ENCODE data around the gene WDFY4. TPM values are rescaled to one million over a fixed set of nuclear protein-coding genes. Genes with fewer than 3 reads are reported as not detected.

The WDFY4 gene
- total and polyA plus RNA-seq, 2 donors (not counting 3 experiments of a cell fraction or from before 2014, with no cell fraction given) = 10.1 to 10.2 TPM

- intact Hi-C loops (cut with micrococcal nuclease) (loop anchor here (5.0 to 10.0 kb wide), 3 partner anchors 247 to 581 kb away; partner anchors contain the start of gene ARHGAP22), dilution Hi-C loops (cut with MboI; ENCODE audit: extremely low pct_ligation_motif_present, low sequenced_read_pairs) (no loop called here)
- Histone ChIP-seq H3K4me3 (replicated peaks in 1 of 3; ENCODE audit: insufficient read depth in 1 of 3, low read depth in 1 of 3, low read length in 3 of 3) (no peak overlapping the region), H3K4me1 (ENCODE audit: control insufficient read depth, extremely low read depth, insufficient read depth, low read length) (peaks cover 32% of the 10 kb centered on the region), H2AFZ (ENCODE audit: low read depth, low read length) (peak overlapping the region; percentile 12), H3K9me1 (replicated peaks; ENCODE audit: control insufficient read depth, extremely low read depth, insufficient read depth, low read length) (no peaks in the 10 kb centered on the region), H3K9me3 (replicated peaks; ENCODE audit: control insufficient read depth, insufficient read depth, low read length) (no peaks in the 10 kb centered on the region), H4K20me1 (replicated peaks; ENCODE audit: control insufficient read depth, extremely low read depth, insufficient read depth, low read length) (no peaks in the 10 kb centered on the region), H3K9ac (replicated peaks; ENCODE audit: extremely low read depth, insufficient read depth, low read length) (no peak overlapping the region), H3K27ac (ENCODE audit: insufficient read depth, low read depth, low read length) (peak overlapping the region; percentile 74), H3K79me2 (ENCODE audit: control insufficient read depth, insufficient read depth, low read length) (no peaks in the 10 kb centered on the region), H3K4me2 (ENCODE audit: insufficient read depth, low read length) (peak overlapping the region; percentile 54), H3K27me3 (ENCODE audit: control insufficient read depth in 2 of 2, insufficient read depth in 2 of 2, low read length in 2 of 2) (no peaks in the 10 kb centered on the region), H3K36me3 (ENCODE audit: control insufficient read depth in 2 of 2, extremely low read depth in 1 of 2, insufficient read depth in 2 of 2, low read length in 2 of 2) (no peaks in the 10 kb centered on the region)
- POLR2A ChIA-PET = no interaction called here
- BruUV-seq (replicated peaks) = TSS peak; percentile 55
- TF ChIP-seq FOS (IDR thresholded peaks at IDR 0.05; ENCODE audit: borderline replicate concordance, insufficient read depth, low read length) (peak; percentile 44), MAX (IDR thresholded peaks at IDR 0.05; ENCODE audit: insufficient read depth, insufficient read length) (peak; percentile 3), POLR2AphosphoS5 (IDR thresholded peaks at IDR 0.05; ENCODE audit: insufficient read depth, low read depth, low read length) (peak; percentile 47), JUN (IDR thresholded peaks at IDR 0.05; ENCODE audit: borderline replicate concordance, insufficient read depth, insufficient read length, low read depth) (peak; percentile 14), POLR2A (IDR thresholded peaks at IDR 0.05; ENCODE audit: low read depth, low read length) (peak; percentile 23), EZH2 (IDR thresholded peaks at IDR 0.05; ENCODE audit: borderline replicate concordance, low read depth, low read length, severe bottlenecking) (no peak), MYC (IDR thresholded peaks at IDR 0.05; ENCODE audit: low read depth, low read length) (no peak), GATA2 (IDR thresholded peaks at IDR 0.05; ENCODE audit: insufficient read depth, insufficient read length, low read depth, low read length) (no peak), CTCF (IDR thresholded peaks at IDR 0.05; ENCODE audit: extremely low read depth in 1 of 2, insufficient read depth in 1 of 2, low read depth in 1 of 2, low read length in 2 of 2) (no peak)
- CTCF ChIA-PET = interaction anchor here (0.9 to 1.5 kb wide), 3 partner anchors 9 to 21 kb away, joined by 3 to 4 read pairs (median 4); no protein-coding TSS in a partner anchor
- FAIRE-seq (peak; percentile 89), DNase-seq (ENCODE audit: low read depth, low spot score) (peak; percentile 70)
Measured at GRCh38 chr10:48945441-48946130, 260.9 kb downstream of the WDFY4 start.
